Adipocyte (in vitro differentiated cells): ENCODE measurements around the gene ARFGEF2.
A peak's percentile ranks its signal among the peaks of the same experiment; 100 is the strongest.
"Not testable (repeated sequence)": the region's sequence is repeated elsewhere in the genome, so short reads cannot be mapped to it uniquely, and the experiment has no call there.

Source experiments
- DNase-seq: peaks from one replicate; pipeline ENCODE4 v3.0.0-alpha.2; 2015; ENCODE audit warnings: low read depth
- H3K27me3 ChIP-seq: replicated peaks from 2 replicates; pipeline ENCODE4 v1.7.0; 2013; ENCODE audit warnings: mild to moderate bottlenecking, low read length, moderate library complexity; ENCODE audit not compliant: control insufficient read depth, insufficient read depth
- H3K36me3 ChIP-seq: 2 replicates; pipeline ENCODE4 v1.7.0; 2013; ENCODE audit warnings: low read length, mild to moderate bottlenecking, moderate library complexity; ENCODE audit not compliant: control insufficient read depth, insufficient read depth, severe bottlenecking
- H3K4me1 ChIP-seq: 2 replicates; pipeline ENCODE4 v1.7.0; 2013; ENCODE audit warnings: mild to moderate bottlenecking, low read length, moderate library complexity; ENCODE audit not compliant: control insufficient read depth, insufficient read depth
- H3K4me3 ChIP-seq: 2 replicates; pipeline ENCODE4 v1.7.0; 2013; ENCODE audit warnings: mild to moderate bottlenecking, low read length, moderate library complexity
- H3K9ac ChIP-seq: 2 replicates; pipeline ENCODE4 v1.7.0; 2013; ENCODE audit warnings: mild to moderate bottlenecking, low read length, moderate library complexity
- H3K9me3 ChIP-seq: 2 replicates; pipeline ENCODE4 v1.7.0; 2013; ENCODE audit warnings: mild to moderate bottlenecking, low read length, moderate library complexity; ENCODE audit not compliant: control insufficient read depth

ARFGEF2 gene

GRCh38 chr20:48984575-48985219, 63.2 kb downstream of the ARFGEF2 start:
- H3K27me3 ChIP-seq, result no peaks in the 10 kb centered on the region
- peaks cover 3% of the 10 kb centered on the region for H3K9me3 ChIP-seq
- peaks cover 74% of the 10 kb centered on the region for H3K36me3 ChIP-seq
- no peak overlapping the region for H3K4me3 ChIP-seq
- DNase-seq, result no peak
- H3K9ac ChIP-seq, result no peak overlapping the region
- H3K4me1 ChIP-seq, result peaks cover 6% of the 10 kb centered on the region

- Histone ChIP-seq H3K9me3 (peaks cover 3% of the 10 kb centered on the region), H3K36me3 (peaks cover 93% of the 10 kb centered on the region), H3K9ac (no peak overlapping the region), H3K27me3 (no peaks in the 10 kb centered on the region), H3K4me1 (peaks cover 6% of the 10 kb centered on the region), H3K4me3 (no peak overlapping the region)
- no peak for DNase-seq
Measured at GRCh38 chr20:48986899-48987298, 65.4 kb downstream of the ARFGEF2 start.

GRCh38 chr20:48990467-48990866, 69.0 kb downstream of the ARFGEF2 start:
- Histone ChIP-seq H3K27me3 (no peaks in the 10 kb centered on the region), H3K9ac (no peak overlapping the region), H3K4me1 (no peaks in the 10 kb centered on the region), H3K9me3 (no peaks in the 10 kb centered on the region), H3K4me3 (no peak overlapping the region), H3K36me3 (peaks cover 95% of the 10 kb centered on the region)
- no peak for DNase-seq

GRCh38 chr20:48995589-48995988, 74.1 kb downstream of the ARFGEF2 start:
- Histone ChIP-seq H3K36me3 (peaks cover 98% of the 10 kb centered on the region), H3K4me1 (no peaks in the 10 kb centered on the region), H3K27me3 (no peaks in the 10 kb centered on the region), H3K9ac (no peak overlapping the region), H3K9me3 (no peaks in the 10 kb centered on the region), H3K4me3 (no peak overlapping the region)
- no peak for DNase-seq

GRCh38 chr20:48999890-49000870, 78.7 kb downstream of the ARFGEF2 start:
- Histone ChIP-seq H3K36me3 (peaks cover 74% of the 10 kb centered on the region), H3K9me3 (no peaks in the 10 kb centered on the region), H3K27me3 (no peaks in the 10 kb centered on the region), H3K9ac (no peak overlapping the region), H3K4me1 (no peaks in the 10 kb centered on the region), H3K4me3 (no peak overlapping the region)
- no peak for DNase-seq

- no peak for DNase-seq
- H3K9me3 ChIP-seq, result no peaks in the 10 kb centered on the region
- no peaks in the 10 kb centered on the region for H3K27me3 ChIP-seq
- no peak overlapping the region for H3K4me3 ChIP-seq
- peaks cover 70% of the 10 kb centered on the region for H3K36me3 ChIP-seq
- H3K9ac ChIP-seq, result no peak overlapping the region
- H3K4me1 ChIP-seq, result no peaks in the 10 kb centered on the region
Measured at GRCh38 chr20:49001741-49002140, 80.2 kb downstream of the ARFGEF2 start.

- Histone ChIP-seq H3K4me3 (no peak overlapping the region), H3K36me3 (peaks cover 67% of the 10 kb centered on the region), H3K9me3 (no peaks in the 10 kb centered on the region), H3K9ac (no peak overlapping the region), H3K27me3 (no peaks in the 10 kb centered on the region), H3K4me1 (no peaks in the 10 kb centered on the region)
- DNase-seq, result no peak
Measured at GRCh38 chr20:49006446-49006980, 85.0 kb downstream of the ARFGEF2 start.

GRCh38 chr20:49009899-49010631, 88.6 kb downstream of the ARFGEF2 start:
- no peak overlapping the region for H3K9ac ChIP-seq
- peaks cover 91% of the 10 kb centered on the region for H3K36me3 ChIP-seq
- no peak overlapping the region for H3K4me3 ChIP-seq
- H3K27me3 ChIP-seq, result no peaks in the 10 kb centered on the region
- DNase-seq, result no peak
- no peaks in the 10 kb centered on the region for H3K9me3 ChIP-seq
- H3K4me1 ChIP-seq, result no peaks in the 10 kb centered on the region

GRCh38 chr20:49024220-49024619, 102.7 kb downstream of the ARFGEF2 start:
- Histone ChIP-seq H3K4me1 (peaks cover 9% of the 10 kb centered on the region), H3K9ac (no peak overlapping the region), H3K36me3 (peaks cover 81% of the 10 kb centered on the region), H3K4me3 (no peak overlapping the region), H3K27me3 (no peaks in the 10 kb centered on the region), H3K9me3 (no peaks in the 10 kb centered on the region)
- no peak for DNase-seq

- H3K36me3 ChIP-seq, result peaks cover 72% of the 10 kb centered on the region
- H3K4me1 ChIP-seq, result peaks cover 10% of the 10 kb centered on the region
- DNase-seq, H3K4me3 ChIP-seq, H3K27me3 ChIP-seq, H3K9me3 ChIP-seq, H3K9ac ChIP-seq: not testable (repeated sequence)
Measured at GRCh38 chr20:49028177-49028576, 106.7 kb downstream of the ARFGEF2 start.

- Histone ChIP-seq H3K36me3 (peaks cover 75% of the 10 kb centered on the region), H3K4me3 (no peak overlapping the region), H3K27me3 (no peaks in the 10 kb centered on the region), H3K9ac (peak overlapping the region; percentile 58), H3K9me3 (no peaks in the 10 kb centered on the region), H3K4me1 (peaks cover 10% of the 10 kb centered on the region)
- DNase-seq, result peak; percentile 36
Measured at GRCh38 chr20:49028684-49029083, 107.2 kb downstream of the ARFGEF2 start.
